ENCODE measurements around the gene PARP9. TPM values are rescaled to one million over a fixed set of nuclear protein-coding genes. Genes with fewer than 3 reads are reported as not detected.

The PARP9 gene
- total RNA-seq, 2 donors from 2014 or later: 9.2 to 14.5 TPM

DNA sequence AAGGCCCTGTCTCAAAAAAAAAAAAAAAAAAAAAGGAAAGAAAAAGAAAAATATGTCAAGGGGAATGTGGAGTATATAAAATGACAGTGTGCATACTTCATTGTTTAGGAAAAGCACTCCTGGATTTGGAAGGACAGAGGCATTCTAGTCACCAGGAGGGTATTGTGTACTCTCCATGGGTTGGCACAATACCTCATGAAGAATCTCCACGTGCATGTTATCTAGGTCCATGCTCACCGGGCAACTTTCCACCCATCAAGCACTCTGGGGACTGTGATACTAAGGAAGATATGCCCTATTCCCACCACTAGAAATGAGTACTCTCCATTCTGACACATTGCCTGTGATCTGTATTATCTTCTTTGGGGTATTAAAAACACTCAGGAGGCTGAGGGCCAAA, 33.9 kb downstream of the PARP9 start:
- no peak for TF ChIP-seq CTCF (IDR thresholded peaks at IDR 0.05)
- Histone ChIP-seq H3K4me3 (no peak overlapping the region), H3K27me3 (no peaks in the 10 kb centered on the region), H3K27ac (no peak overlapping the region), H3K4me1 (no peaks in the 10 kb centered on the region), H3K36me3 (peaks cover 32% of the 10 kb centered on the region), H3K9me3 (no peaks in the 10 kb centered on the region)
- DNase-seq (ENCODE audit: low spot score): no peak

GRCh38 chr3:122523317-122523716, 40.8 kb downstream of the PARP9 start:
- no peak overlapping the region for H3K4me3 ChIP-seq
- DNase-seq (ENCODE audit: low spot score): no peak
- H3K4me1 ChIP-seq: no peaks in the 10 kb centered on the region
- TF ChIP-seq CTCF (IDR thresholded peaks at IDR 0.05): no peak
- no peak overlapping the region for H3K27ac ChIP-seq
- peaks cover 5% of the 10 kb centered on the region for H3K36me3 ChIP-seq
- H3K9me3 ChIP-seq: no peaks in the 10 kb centered on the region
- no peaks in the 10 kb centered on the region for H3K27me3 ChIP-seq

- H3K27ac ChIP-seq: no peak overlapping the region
- TF ChIP-seq CTCF (IDR thresholded peaks at IDR 0.05): no peak
- no peak overlapping the region for H3K4me3 ChIP-seq
- H3K4me1 ChIP-seq: no peaks in the 10 kb centered on the region
- no peak for DNase-seq (ENCODE audit: low spot score)
- no peaks in the 10 kb centered on the region for H3K27me3 ChIP-seq
- no peaks in the 10 kb centered on the region for H3K9me3 ChIP-seq
- no peaks in the 10 kb centered on the region for H3K36me3 ChIP-seq
Measured at GRCh38 chr3:122520861-122521260, 43.2 kb downstream of the PARP9 start.

DNA sequence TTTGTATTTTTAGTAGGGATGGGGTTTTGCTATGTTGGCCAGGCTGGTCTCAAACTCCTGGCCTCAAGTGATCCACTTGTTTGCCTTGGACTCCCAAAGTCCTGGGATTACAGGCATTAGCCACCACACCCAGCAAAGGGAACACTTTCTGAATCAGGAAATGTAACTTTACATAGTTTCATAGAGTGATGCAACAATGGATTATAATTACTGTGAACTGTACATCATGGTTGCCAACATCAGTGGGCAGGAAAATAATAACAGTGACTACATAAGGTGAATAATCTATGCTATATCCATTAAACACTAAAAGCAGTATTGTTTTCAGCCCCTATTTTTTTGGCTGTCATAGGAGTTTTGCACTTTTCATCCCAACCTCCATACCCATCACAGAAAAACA, 44.4 kb downstream of the PARP9 start:
- no peaks in the 10 kb centered on the region for H3K36me3 ChIP-seq
- no peaks in the 10 kb centered on the region for H3K27me3 ChIP-seq
- no peak overlapping the region for H3K4me3 ChIP-seq
- TF ChIP-seq CTCF (IDR thresholded peaks at IDR 0.05): no peak
- H3K4me1 ChIP-seq: peaks cover 0 to 4% of the 10 kb centered on the region in 2 donors
- H3K27ac ChIP-seq: no peak overlapping the region
- H3K9me3 ChIP-seq: no peaks in the 10 kb centered on the region
- DNase-seq (ENCODE audit: low spot score): no peak

DNA sequence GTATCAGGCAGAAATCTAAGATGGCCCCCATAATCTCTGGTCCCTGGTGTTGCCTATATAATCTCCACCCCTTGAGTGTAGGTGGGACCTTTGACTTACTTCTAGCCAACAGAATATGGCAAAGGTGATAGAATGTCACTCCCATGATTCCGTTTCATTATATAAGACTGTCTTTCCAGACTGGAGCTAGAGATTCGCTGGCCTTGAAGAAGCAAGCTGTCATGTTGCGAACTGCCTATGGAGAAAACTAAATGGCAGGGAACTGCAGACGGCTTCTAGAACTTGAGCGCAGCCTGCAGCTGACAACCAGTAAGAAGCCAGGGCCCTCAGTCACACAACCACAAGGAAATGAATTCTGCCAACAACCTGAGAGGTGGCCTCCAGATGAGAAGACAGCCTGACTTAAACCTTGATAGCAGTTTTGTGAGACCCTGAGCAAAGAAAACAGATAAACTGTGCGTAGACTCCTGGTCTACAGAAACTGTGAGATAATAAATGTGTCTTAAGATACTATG, 47.2 kb downstream of the PARP9 start:
- H3K27me3 ChIP-seq: no peaks in the 10 kb centered on the region
- peaks cover 0 to 22% of the 10 kb centered on the region in 2 donors for H3K4me1 ChIP-seq
- no peak overlapping the region for H3K27ac ChIP-seq
- no peak for TF ChIP-seq CTCF (IDR thresholded peaks at IDR 0.05)
- no peak overlapping the region for H3K4me3 ChIP-seq
- no peak for DNase-seq (ENCODE audit: low spot score)
- H3K36me3 ChIP-seq: no peaks in the 10 kb centered on the region
- no peaks in the 10 kb centered on the region for H3K9me3 ChIP-seq

DNA sequence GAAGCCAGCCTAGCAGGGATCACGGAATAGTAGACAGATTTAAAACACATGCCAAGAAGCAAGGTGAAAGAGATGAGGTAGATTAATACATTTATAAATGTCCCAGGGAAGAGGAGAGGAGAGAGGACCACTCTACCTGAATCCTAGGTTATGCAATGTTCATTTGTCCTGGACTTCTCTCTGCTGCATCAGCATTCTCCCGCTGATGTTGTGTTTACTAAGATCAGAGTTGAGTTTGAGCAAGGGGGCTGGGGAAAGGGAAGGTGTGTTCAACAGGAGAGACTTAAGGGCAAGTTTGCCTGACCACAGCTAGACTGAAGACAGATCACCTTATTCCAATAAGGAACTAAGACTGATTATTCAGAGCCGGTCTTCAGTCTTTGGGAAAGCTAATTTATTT, 48.2 kb downstream of the PARP9 start:
- no peak overlapping the region for H3K4me3 ChIP-seq
- H3K36me3 ChIP-seq: no peaks in the 10 kb centered on the region
- H3K27ac ChIP-seq: no peak overlapping the region
- TF ChIP-seq CTCF (IDR thresholded peaks at IDR 0.05): no peak
- H3K9me3 ChIP-seq: no peaks in the 10 kb centered on the region
- DNase-seq (ENCODE audit: low spot score): no peak
- H3K27me3 ChIP-seq: no peaks in the 10 kb centered on the region
- peaks cover 0 to 28% of the 10 kb centered on the region in 2 donors for H3K4me1 ChIP-seq

Data from right atrium auricular region (tissue), 2 donors.